Gastrocnemius medialis (tissue), 4 donors: ENCODE data around the gene PCCB. TPM values are rescaled to one million over a fixed set of nuclear protein-coding genes. Genes with fewer than 3 reads are reported as not detected.
A peak's percentile ranks its signal among the peaks of the same experiment; 100 is the strongest.

Source experiments
- ATAC-seq, 2 donors: fragments of 150-250 bp; one replicate each; pipeline ENCODE4 v1.9.1; 2016
- DNase-seq, 2 donors: peaks; one replicate each; pipeline ENCODE4 v3.0.0-alpha.2; 2019
- H3K27ac ChIP-seq, 4 donors: fragments of 200-600 bp; sonication (generic); 1 replicate in 1 of 4; 2 replicates in 3 of 4; pipeline ENCODE4 v1.5.1; 2016 to 2018; ENCODE audit warnings: mild to moderate bottlenecking in 2 of 4, moderate library complexity in 1 of 4
- H3K27me3 ChIP-seq, 3 donors: fragments of 200-600 bp; sonication (generic) in 2 of 3; 1 replicate in 1 of 3; 2 replicates in 2 of 3; pipeline versions ENCODE4 v1.5.1 to v1.6.0; 2016 to 2019; ENCODE audit warnings: mild to moderate bottlenecking in 1 of 3, moderate library complexity in 1 of 3
- H3K36me3 ChIP-seq, 2 donors: fragments of 200-600 bp; sonication (generic) in 1 of 2; one replicate each; pipeline ENCODE4 v1.5.1; 2017 to 2018
- H3K4me1 ChIP-seq, 2 donors: fragments of 200-600 bp; sonication (generic) in 1 of 2; one replicate each; pipeline ENCODE4 v1.5.1; 2016 to 2017; ENCODE audit warnings: mild to moderate bottlenecking in 2 of 2
- H3K4me3 ChIP-seq, 4 donors: fragments of 200-600 bp; sonication (generic) in 3 of 4; 1 replicate in 1 of 4; 2 replicates in 3 of 4; pipeline ENCODE4 v1.5.1; 2016 to 2019; ENCODE audit warnings: mild to moderate bottlenecking in 2 of 4
- H3K9me3 ChIP-seq, 3 donors: fragments of 200-600 bp; sonication (generic) in 2 of 3; 1 replicate in 1 of 3; 2 replicates in 2 of 3; pipeline ENCODE4 v1.5.1; 2016 to 2019
- POLR2A ChIP-seq, 2 donors: fragments of 450-650 bp; IDR thresholded peaks; one replicate each; pipeline ENCODE4 v1.6.1; 2017; ENCODE audit warnings: antibody characterized with exemption in 2 of 2, mild to moderate bottlenecking in 2 of 2, moderate library complexity in 2 of 2
- in situ Hi-C, 4 donors: fragments of 200-750 bp; cut with MboI; loops; one replicate each; pipeline versions ENCODE4 v1.15.0 to v1.8.0; 2017; ENCODE audit warnings: low sequenced_read_pairs in 4 of 4
- intact Hi-C: fragments of 100-400 bp; cut with DNase I; formaldehyde crosslinking; loops from one replicate; pipeline ENCODE4 v1.15.1; 2023; ENCODE audit warnings: low total_unique reads
- total RNA-seq, 4 donors: library from RNA; depleted of rRNA; stranded (reverse); fragments of >200 nt; gene quantifications; one replicate each; pipeline versions ENCODE4 v1.1.0 to v1.2.3, GENCODE V29; 2016
- TF ChIP-seq, protein P1 (sequence below), 5 experiments: fragments of 450-650 bp in 3 of 5; fragments of 200-600 bp in 2 of 5; sonication (generic) in 2 of 5; IDR thresholded peaks in 4 of 5; conservative IDR thresholded peaks in 1 of 5; 1 replicate in 4 of 5; 2 replicates in 1 of 5; pipeline ENCODE4 v1.5.1; 2016 to 2019; ENCODE audit warnings: antibody characterized with exemption in 5 of 5, mild to moderate bottlenecking in 3 of 5, moderate library complexity in 3 of 5

Gene PCCB
- total RNA-seq, 4 donors from 2014 or later, result 29.8 to 41.4 (median 37.9) TPM

DNA sequence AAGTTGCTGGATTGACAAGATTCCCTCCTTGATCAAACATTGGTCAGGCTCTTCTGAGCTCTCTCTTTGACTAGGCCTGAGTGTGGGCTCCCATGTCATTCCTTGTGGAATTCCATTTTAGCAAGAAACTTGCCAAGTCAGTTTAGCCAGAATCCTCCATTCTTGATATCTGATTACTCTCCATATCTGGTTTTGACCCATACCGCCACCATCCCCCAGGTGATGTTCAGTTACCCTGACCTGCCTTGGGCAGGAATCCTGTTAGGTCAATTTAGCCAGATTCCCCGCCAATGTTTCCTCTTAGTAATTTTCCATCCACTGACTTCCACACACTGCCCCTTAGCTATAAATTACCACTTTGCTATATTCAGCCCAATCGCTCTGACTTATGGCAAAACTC is 1.0 kb upstream of the PCCB start:
- Histone ChIP-seq H3K9me3 (no peaks in the 10 kb centered on the region), H3K27me3 (no peaks in the 10 kb centered on the region), H3K4me1 (peaks cover 16 to 20% of the 10 kb centered on the region in 2 donors), H3K36me3 (no peaks in the 10 kb centered on the region), H3K4me3 (no peak overlapping the region), H3K27ac (no peak overlapping the region)
- in situ Hi-C loops, result loop anchor here in 2 of 4 donors (5.0 to 10.0 kb wide), 2 partner anchors 54 to 167 kb away; partner anchors contain the start of gene MSL2 (in 1 of the 2)
- ATAC-seq (no peak), DNase-seq (no peak)
- no peak for TF ChIP-seq POLR2A (IDR thresholded peaks at IDR 0.05)
- TF ChIP-seq, protein P1, sequence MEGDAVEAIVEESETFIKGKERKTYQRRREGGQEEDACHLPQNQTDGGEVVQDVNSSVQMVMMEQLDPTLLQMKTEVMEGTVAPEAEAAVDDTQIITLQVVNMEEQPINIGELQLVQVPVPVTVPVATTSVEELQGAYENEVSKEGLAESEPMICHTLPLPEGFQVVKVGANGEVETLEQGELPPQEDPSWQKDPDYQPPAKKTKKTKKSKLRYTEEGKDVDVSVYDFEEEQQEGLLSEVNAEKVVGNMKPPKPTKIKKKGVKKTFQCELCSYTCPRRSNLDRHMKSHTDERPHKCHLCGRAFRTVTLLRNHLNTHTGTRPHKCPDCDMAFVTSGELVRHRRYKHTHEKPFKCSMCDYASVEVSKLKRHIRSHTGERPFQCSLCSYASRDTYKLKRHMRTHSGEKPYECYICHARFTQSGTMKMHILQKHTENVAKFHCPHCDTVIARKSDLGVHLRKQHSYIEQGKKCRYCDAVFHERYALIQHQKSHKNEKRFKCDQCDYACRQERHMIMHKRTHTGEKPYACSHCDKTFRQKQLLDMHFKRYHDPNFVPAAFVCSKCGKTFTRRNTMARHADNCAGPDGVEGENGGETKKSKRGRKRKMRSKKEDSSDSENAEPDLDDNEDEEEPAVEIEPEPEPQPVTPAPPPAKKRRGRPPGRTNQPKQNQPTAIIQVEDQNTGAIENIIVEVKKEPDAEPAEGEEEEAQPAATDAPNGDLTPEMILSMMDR (IDR thresholded peaks at IDR 0.05 in 4 of 5, conservative IDR thresholded peaks at IDR 0.05 in 1 of 5), result no peak
- intact Hi-C loops, result no loop called here

DNA sequence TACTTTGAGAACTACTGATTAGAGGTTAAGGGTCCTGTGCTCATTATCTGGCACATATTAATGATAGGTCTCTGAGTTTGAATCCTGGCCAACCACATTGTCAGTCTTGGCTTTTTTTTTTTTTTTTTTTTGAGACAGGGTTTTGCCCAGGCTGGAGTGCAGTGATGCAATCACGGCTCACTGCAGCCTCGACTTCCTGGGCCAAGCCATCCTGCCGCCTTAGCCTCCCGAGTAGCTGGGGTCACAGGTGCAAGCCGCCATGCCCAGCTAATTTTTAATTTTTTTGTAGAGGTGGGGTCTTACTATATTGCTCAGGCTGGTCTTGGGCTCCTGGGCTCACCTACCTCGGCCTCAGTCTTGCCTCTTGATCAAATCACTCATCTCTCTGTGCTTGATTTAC is 547 bp upstream of the PCCB start:
- intact Hi-C loops, result no loop called here
- no peak for TF ChIP-seq POLR2A (IDR thresholded peaks at IDR 0.05)
- TF ChIP-seq, protein P1 (IDR thresholded peaks at IDR 0.05 in 4 of 5, conservative IDR thresholded peaks at IDR 0.05 in 1 of 5), result no peak

DNA sequence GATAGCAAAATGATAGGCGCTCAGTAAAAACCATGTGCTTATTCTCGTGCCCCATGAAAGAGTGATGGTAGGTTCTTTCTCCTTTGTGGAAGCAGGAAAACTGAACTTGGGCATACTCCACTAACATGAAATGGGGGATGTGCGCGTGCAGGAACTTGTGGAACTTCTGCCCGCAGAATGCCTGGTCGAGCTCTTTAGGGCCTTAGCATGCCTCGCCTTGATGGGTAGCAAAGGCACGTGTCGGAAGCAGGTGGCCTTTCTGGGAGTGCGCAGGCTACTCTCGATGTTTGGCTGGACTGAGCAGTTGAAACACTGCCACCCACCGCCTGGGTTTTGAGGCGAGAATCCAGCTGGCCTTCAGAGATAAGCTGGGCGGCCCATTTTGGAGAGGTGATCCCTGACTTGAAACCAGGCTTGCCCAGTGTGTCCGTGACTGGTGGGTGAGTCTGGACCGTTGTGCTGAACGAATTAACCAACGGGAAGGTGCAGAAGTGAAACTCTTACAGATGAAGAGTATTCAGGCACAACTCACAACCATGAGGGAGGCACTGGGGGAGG is 842 bp downstream of the PCCB start:
- H3K36me3 ChIP-seq, result peaks cover 0 to 3% of the 10 kb centered on the region in 2 donors
- H3K27me3 ChIP-seq, result no peaks in the 10 kb centered on the region
- H3K9me3 ChIP-seq, result no peaks in the 10 kb centered on the region
- DNase-seq (peak; percentile 62 to 83), ATAC-seq (peak; percentile 66 to 72)
- TF ChIP-seq, protein P1 (IDR thresholded peaks at IDR 0.05 in 4 of 5, conservative IDR thresholded peaks at IDR 0.05 in 1 of 5), result peak in 2 of 5 experiments; percentile 9 to 22
- no peak for TF ChIP-seq POLR2A (IDR thresholded peaks at IDR 0.05)
- peak overlapping the region; percentile 79 to 95 (median 79) for H3K4me3 ChIP-seq
- peak overlapping the region; percentile 92 to 98 (median 93) for H3K27ac ChIP-seq
- in situ Hi-C loops (loop anchor here in 3 of 4 donors (10.0 to 25.0 kb wide), 4 partner anchors 156 to 761 kb away; no protein-coding TSS in a partner anchor), intact Hi-C loops (loop anchor here (1.0 to 2.0 kb wide), 4 partner anchors 55 to 763 kb away; partner anchors contain the start of genes MSL2 and STAG1)
- H3K4me1 ChIP-seq, result peaks cover 16 to 20% of the 10 kb centered on the region in 2 donors

More for the DNA sequence above, 547 bp upstream of the PCCB start:
- no peak for DNase-seq
- no peak for ATAC-seq
- no peaks in the 10 kb centered on the region for H3K9me3 ChIP-seq
- peak overlapping the region; percentile 92 to 98 (median 93) for H3K27ac ChIP-seq
- H3K27me3 ChIP-seq, result no peaks in the 10 kb centered on the region
- no peaks in the 10 kb centered on the region for H3K36me3 ChIP-seq
- in situ Hi-C loops, result loop anchor here in 2 of 4 donors (5.0 to 10.0 kb wide), 2 partner anchors 55 to 167 kb away; partner anchors contain the start of gene MSL2 (in 1 of the 2)
- H3K4me1 ChIP-seq, result peaks cover 16 to 20% of the 10 kb centered on the region in 2 donors
- H3K4me3 ChIP-seq, result peak overlapping the region; percentile 79 to 95 (median 79)

DNA sequence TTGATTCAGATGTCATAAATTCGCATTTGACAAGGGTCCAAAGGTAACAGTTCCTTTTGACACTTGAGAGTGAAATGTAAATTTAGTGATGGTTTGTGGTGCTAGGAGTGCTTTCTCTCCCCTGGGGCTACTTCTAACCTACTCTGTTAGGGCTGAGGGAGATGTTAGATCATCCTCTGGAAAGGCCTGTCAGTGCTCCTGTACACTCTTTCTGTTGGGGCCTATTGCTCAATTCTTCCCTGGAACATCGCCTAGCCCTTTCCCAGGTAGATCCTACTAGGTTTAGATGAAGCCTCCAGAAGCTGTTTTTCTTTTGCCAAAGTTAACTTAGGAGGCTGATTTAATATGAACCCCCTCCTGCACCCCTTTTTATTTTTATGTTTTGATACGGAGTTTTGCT is 1.4 kb downstream of the PCCB start:
- Histone ChIP-seq H3K27ac (peak overlapping the region; percentile 92 to 98 (median 93)), H3K36me3 (peaks cover 0 to 6% of the 10 kb centered on the region in 2 donors), H3K4me3 (peak overlapping the region in 2 of 4 donors; percentile 79 to 95), H3K4me1 (peaks cover 16 to 20% of the 10 kb centered on the region in 2 donors), H3K9me3 (no peaks in the 10 kb centered on the region), H3K27me3 (no peaks in the 10 kb centered on the region)
- peak in 1 of 2 donors; percentile 56 for DNase-seq
- ATAC-seq, result peak; percentile 32 to 51
- intact Hi-C loops, result loop anchor here (1.0 to 2.0 kb wide), 3 partner anchors 176 to 763 kb away; partner anchors contain the start of gene STAG1
- TF ChIP-seq, protein P1 (IDR thresholded peaks at IDR 0.05 in 4 of 5, conservative IDR thresholded peaks at IDR 0.05 in 1 of 5), result no peak
- TF ChIP-seq POLR2A (IDR thresholded peaks at IDR 0.05), result no peak
- in situ Hi-C loops, result loop anchor here in 3 of 4 donors (10.0 to 25.0 kb wide), 4 partner anchors 157 to 761 kb away; no protein-coding TSS in a partner anchor
